HUDEP-2 (cell line): ENCODE data around the gene GBP7.
"Not testable (repeated sequence)": the region's sequence is repeated elsewhere in the genome, so short reads cannot be mapped to it uniquely, and the experiment has no call there.

Source experiments
- DNase-seq, 76 experiments: peaks; one replicate each; lab custom pipeline; 2025; ENCODE audit not compliant: unreplicated experiment in 76 of 76; lab: John Stamatoyannopoulos, UW

The GBP7 gene, protein sequence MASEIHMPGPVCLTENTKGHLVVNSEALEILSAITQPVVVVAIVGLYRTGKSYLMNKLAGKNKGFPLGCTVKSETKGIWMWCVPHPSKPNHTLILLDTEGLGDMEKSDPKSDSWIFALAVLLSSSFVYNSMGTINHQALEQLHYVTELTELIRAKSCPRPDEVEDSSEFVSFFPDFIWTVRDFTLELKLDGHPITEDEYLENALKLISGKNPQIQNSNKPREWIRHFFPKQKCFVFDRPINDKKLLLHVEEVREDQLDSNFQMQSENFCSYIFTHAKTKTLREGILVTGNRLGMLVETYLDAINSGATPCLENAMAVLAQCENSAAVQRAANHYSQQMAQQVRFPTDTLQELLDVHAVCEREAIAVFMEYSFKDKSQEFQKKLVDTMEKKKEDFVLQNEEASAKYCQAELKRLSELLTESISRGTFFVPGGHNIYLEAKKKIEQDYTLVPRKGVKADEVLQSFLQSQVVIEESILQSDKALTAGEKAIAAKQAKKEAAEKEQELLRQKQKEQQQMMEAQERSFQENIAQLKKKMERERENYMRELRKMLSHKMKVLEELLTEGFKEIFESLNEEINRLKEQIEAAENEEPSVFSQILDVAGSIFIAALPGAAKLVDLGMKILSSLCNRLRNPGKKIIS

DNA sequence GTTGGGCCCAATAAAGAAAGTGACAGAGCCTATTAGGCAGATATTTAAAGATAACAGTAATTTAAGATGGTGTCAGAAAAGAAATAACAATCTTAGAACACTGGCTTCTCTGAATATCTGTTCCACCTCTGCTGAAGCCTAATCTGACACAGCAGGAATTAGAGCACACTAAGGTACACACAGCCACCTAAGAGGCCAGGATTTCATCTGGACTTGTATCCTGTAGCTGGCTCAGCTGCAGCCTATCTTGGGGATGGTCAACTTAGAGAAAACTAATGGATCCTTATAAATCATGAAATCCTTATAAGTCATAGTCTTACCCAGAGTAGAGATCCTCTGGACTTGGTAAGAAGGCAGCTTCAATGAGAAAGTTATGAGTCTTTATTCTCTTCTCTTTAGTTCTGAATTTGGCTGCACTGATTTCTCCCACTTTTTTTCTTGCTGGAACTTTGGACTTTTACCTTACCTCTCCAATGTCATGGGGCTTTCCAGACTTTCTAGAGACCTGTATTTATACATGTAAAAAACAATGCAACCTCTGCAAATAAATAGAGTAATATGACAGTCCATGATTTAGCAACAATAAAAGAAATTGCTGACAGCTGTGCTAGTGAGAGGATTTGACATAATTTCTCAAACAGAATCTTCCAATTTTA is at the start of gene GBP7:
Gene GBP7, minus strand, starts transcription at position 403 of the 656 bp plus-strand sequence. CDS start 4,068 bp downstream, outside the sequence.
- DNase-seq, result no peak

DNA sequence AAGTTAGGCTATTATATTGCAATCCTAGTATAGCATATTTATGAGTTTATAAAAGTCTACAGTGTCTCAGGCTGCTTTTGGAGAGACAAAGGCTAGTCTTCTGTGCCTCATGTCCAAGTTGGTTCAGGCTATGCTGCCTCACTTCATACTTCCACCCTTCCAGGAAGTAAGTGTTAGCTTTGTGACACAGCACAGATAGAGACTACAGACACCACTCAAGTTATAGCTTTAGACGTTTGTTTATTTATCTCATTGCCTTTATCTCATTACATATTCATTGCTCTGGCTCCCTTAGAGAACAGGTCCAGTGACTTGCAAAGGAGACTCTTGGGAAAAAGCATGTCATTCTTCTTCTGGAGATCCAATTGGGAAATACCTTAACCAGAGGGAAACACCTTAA is 45.5 kb upstream of the GBP7 start:
- DNase-seq, result no peak

DNA sequence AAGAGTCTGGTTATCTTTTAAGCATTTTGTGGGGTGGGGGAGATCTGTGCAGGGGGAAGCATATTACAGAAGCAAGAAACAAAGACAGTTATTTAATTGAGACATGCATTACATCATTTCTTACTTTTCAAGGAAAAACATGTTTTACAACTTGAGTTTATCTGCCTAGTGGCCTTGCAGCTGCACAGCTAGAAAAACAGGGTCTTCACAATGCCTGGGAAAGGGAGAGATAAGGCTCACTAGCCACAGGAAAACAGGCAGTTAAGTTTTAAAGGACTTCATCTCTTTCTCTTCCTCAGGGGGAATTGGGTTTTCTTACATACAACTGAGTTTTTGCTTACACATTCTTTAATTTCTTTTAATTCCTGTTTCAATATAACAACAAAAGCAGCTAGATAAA is 44.0 kb upstream of the GBP7 start:
- DNase-seq, result not testable (repeated sequence)

DNA sequence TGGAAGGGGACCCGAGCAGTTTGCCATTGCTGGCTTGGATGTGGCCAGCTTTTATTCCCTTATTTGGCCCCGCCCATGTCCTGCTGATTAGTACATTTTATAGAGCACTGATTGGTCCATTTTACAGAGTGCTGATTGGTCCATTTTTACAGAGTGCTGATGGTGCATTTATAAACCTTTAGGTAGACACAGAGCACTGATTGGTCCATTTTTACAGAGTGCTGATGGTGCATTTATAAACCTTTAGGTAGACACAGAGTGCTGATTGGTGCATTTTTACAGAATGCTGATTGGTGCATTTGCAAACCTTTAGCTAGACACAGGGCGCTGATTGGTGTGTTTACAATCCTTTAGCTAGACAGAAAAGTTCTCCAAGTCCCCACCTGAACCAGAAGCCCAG is 43.1 kb upstream of the GBP7 start:
- DNase-seq, result not testable (repeated sequence)

DNA sequence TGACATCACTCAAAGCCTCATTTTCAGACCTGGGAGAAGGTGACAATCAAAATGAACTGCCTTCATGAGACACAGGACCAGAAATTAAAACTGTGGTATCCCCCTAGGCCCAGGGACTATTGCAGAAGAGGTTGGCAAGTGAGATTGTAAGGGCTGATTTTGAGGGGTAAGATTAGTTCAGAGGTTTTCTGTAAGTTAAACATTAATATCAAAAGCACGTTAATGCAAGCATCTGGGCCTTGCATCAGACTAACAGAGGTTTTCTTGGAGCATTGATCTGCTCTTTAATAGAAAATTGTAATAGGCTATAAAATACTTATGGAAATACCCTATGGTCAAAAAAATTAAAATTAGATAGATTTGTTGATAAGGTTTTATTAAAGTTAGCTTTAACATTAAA is 37.5 kb upstream of the GBP7 start:
- DNase-seq, result no peak

DNA sequence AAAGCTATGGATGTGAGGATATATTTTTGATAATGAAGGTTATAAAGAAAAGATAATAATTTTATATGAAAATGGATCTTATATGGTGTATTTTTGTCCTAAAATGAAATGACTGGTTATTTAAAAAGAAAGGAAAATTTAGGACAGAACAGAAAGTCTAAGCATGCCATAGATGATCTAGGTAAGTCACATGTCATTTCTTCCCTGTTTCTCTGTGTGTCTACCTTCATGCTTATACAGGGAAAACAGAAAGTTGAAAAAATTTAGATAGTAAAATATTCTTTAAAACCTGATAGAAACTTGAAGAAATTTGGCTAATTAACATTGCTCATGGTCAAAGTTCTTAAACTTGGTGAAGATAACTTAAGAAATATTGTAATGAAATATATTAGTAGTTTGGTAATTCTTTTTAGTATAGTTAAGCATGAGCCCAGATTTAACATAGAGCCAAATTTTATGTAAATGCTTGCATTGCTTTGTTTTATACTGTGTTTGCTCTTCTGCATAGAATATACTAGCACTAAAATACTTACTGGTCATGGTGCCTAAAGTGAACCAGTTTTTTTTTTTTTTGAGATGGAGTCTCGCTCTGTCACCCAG is 35.3 kb upstream of the GBP7 start:
- DNase-seq, result no peak

DNA sequence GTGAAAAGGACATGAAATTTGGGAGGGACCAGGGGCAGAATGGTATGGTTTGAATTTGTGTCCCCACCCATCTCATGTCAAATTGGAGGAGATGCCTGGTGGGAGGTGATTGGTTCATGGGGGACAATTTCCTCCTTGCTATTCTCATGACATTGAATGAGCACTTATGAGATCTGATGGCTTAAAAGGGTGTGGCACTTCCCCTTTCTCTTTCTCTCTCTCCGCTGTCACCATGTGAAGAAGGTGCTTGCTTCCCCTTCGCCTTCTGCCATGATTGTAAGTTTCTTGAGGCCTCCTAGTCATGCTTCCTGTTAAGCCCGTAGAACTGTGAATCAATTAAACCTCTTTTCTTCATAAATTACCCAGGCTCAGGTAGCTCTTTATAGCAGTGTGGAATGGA is 30.6 kb upstream of the GBP7 start:
- no peak for DNase-seq

DNA sequence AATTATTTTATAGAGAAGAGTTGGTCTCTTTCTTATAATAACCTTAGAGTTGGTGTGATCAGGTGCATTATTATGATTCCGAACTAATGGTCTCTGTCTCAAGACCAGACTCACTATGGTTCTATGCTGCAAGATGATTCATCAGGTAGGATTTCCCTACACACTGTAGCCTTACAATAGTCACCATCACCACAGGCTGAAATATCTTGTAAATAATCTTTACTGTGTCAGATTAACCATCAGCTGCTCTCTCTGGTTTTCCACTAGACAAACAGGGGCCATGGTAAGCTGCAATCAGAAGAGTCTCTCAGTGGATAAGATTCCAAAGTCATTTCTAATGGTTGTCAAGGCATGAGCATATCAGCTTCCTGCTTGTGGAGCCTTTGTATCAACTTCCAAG is 27.4 kb upstream of the GBP7 start:
- DNase-seq, result no peak

DNA sequence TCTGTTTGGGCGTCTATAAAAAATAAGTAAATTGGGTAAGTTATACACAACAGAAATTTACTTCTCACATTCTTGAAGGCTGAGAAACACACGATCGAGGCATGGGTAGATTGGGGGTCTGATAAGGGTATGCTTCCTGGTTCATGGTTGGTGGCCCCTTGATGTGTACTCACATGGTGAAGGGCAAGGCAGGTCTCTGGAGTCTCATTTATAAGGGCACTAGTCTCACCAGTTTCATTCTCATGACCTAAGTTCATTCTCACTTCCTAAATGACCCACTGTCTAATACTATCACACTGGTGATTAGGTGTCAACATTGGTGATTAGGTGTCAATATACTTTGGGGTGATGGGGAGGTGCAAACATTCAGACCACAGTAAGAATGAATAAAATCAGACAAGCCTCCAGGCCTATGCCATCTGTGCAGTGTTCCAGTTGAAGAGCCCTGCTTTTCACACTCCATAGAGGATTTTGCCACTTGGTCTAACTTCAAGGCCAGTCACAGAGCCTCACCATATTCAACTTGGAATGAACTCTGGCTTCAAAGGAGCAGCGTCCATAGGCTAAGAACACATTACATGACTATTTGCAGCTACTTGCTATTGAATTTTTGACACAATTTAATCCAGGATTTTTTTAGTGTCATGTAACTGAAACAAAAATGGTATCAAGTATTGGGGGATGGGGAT is 25.4 kb upstream of the GBP7 start:
- no peak for DNase-seq

DNA sequence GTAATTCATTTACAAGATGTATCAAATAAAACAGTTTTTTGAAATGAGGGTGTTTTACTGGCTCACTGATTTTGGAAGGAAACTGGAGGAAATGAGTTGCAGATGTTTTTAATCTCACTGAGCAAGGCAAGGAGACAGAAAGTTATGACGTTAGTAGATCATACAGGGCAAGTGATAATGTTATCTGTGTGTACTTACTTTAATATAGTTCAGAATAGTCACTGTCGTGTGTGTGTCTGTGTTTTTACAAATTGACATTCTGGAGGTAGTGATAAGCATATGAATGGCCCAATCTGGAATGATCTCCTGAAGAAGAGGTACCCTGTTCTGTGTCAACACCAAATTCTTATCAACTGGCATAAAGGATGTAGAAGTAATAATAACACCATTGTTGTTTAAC is 24.9 kb upstream of the GBP7 start:
- DNase-seq, result no peak

DNA sequence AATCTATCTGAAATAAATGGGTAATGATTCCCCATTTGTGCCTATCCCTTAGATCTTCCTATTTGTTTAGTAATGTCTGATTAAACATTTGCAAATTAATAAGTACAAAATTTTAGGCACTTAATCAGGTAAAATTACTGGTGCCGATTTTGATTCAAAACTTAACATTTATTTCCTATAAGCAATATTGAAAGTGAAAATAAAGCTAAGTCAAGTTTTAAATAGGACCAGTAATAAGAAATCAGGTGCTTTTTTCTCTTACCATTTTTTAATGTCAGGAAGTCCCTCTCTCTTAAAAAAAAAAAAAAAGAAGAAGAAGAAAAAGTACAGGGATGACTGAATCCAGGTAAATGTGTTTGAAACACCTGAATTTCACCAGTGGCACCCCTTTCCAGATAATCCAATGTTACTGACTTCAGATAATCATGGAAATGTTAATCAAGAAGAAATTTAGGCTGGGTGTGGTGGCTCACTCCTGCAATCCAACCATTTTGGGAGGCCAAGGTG is 23.8 kb upstream of the GBP7 start:
- no peak for DNase-seq

DNA sequence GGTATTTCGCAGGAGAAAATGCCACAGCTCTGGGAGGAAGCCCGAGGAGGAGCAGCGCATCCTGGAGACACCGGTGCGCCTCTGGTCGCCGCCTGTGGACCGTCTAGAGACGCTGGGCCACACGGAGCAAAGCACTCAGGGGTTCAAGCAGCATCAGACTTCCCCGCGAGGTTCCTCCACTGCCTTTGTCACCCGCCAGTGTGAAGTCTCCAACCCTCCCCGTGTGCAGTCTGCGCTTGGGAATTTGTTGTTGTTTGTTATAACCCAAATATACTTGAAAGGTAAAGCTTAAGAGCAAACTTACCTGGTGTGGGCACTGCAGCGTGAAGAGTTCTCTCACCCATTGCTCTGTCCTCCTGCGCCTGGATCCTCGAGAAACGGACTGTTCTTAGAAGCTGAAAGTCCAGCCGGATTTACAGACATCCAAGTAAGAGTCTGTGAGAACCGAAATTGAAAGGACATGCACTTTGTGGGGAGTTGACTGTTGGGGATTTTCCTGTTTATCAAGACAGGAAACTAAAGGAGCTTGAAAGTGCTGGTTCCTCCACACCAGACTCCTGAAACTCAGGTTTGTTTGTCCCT is 22.8 kb upstream of the GBP7 start, which contains the start of gene GBP4:
Gene GBP4, minus strand, starts transcription at position 452 of the 582 bp plus-strand sequence. Its CDS starts 108 bp downstream, at position 344.
- peak in 1 of 76 experiments; percentile 0 for DNase-seq

DNA sequence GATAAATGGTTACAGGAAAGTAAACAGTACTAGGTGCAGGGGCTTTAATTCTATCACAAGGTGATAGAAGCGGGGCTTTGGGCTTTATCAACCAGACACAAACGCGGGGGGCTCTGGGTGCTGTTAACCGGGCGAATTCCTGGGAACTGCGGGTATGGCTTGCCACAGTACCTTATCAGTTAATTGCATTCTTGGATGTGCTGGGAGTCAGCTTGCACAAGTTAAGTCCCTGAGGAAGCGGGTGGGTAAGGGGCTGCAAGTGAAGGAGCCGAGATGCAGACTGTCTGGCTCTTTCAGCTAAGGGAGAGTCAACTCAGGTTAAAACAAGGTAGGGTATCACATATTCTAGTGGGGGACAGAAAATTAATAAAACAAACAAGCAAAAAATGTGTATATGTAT is 22.3 kb upstream of the GBP7 start:
- DNase-seq, result no peak

DNA sequence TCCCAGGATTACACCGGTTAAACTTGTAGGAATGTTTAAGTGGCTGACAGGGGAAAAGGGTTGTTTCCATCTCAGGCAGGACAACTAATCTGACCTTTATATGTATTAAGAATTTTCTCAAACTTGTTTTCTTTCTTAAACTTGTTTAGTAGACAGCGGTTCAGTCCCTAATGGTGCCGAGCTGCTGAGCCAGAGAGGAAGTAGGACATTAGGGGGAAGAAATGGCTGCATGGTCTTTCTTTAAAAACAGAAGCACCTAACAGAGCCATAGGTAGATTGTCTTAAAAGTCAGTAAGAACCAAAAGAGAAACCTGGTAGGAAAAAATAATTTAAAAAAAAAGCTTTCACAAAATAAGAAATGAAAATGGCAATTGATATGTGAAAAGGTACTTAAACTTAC is 19.7 kb upstream of the GBP7 start:
- DNase-seq, result no peak

DNA sequence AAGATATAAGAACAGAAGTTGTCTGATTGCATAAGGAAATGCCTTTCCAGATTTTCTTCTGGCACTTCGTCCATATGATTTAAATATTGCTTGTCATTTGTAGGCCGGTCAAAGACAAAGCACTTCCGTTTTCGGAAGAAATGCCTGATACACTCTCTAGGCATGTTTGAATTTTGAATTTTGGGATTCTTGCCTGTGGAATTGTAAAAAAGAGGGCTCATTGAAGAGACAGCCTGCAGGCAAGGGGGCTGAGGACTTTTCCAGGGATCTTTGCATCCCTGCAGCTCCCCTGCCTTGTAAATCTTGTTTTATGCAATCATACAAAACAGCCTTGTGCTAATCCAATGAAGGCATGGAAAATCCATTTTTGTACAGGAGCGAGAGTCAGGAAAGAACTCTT is 15.5 kb upstream of the GBP7 start:
- no peak for DNase-seq

DNA sequence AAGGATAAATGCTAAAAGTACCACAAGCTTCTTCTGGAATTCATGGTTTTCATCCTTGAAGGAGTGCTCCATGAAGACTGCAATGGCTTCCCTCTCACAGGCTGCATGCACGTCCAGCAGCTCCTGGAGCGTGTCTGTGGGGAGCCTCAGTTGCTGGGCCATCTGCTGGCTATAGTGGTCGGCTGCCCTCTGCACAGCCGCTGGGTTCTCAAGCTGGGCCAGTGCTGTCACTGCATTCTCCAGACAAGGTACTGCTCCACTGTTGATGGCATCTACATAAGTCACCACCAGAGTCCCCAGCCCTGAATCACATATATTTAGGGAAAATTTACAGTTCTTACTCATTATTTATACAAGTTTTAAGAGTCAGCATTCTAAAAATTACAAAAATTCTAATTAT is 14.2 kb upstream of the GBP7 start:
- no peak for DNase-seq

DNA sequence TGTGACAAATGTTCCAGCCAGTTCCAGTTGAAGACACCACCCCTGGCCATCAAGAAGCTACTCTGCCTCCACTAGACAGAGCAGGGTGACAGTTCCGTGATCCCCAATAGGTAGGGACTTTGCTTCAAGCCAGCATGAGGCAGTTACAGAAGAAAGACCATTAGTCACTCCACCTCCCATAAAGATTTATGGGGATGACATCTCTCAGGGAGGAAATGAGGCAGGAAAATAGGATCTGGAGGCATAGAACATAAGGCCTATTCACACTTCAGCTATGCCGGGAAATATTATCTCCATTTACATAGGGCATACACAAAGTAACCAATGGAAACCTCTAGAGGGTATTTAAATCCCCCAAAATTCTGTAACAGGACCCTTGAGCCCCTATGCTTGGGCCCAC is 3.5 kb upstream of the GBP7 start:
- DNase-seq, result no peak

DNA sequence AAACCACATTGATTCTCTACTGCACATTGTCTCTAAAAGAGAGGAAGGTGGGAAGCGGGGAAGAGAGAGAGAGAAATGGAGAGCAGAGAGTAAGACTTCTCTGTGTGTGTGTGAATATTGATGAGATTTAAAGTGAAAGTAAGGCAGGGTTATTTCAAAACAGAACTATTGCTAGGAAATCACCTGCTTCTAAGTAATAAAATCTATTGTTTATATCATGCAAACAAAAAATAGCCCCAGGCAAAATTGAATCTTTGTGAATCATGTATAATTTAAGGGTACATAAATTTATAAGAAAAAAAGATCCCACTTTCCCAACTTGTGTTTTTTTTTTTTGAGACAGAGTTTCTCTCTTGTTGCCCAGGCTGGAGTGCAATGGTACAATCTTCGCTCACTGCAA is 1.2 kb upstream of the GBP7 start:
- DNase-seq, result no peak

DNA sequence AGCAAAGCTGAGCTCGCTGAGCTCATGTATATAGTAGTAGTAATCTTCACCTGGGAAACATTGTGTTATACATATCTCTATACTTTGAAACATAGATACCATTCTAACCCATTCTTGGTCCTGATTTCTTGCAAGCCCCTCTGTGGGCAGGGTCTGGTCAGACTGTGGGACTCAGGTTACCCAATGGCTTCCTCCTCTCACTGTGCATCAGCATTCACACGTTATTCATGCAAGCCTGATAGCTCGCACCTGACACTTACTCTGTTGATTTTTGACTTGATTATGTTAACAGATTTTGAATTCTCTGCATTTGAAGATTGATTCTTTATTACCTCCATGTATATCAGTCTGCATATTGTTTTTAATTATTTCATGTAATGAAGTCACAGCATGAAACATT is 1.3 kb downstream of the GBP7 start:
- no peak for DNase-seq

DNA sequence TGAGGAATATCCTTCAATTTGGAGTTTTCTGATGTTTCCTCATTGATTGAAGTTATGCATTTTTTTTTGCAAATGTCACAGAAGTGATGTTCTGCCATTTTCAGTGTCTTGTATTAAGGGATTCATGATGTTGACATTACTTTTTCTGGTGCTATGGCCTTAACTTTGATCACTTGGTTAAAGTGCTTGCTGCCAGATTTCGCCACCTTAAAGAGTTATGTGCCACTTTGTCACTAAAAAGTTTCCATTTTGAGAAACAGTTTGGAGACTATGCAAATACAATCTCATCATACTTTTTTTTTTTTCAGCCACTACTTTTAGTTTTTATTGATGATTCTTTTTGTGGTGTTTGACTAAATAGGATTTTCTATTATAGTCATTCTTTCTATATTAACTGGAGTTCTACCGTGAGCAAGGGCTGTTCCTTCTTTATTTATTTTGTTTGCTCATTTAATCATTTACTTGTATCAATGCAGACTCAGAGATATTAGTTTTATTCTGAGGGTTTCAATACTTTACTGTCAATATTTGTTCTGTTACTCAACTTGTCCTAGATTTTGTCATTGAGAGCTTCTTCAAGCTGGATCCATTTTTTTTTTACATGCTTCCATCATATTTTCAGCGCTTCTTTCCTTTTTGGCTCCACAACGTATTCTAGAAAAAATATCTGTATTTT is 3.2 kb downstream of the GBP7 start:
- DNase-seq, result no peak
